GM19397 (cell line): ENCODE measurements around the gene PRIM2.
"Not testable (repeated sequence)": the region's sequence is repeated elsewhere in the genome, so short reads cannot be mapped to it uniquely, and the experiment has no call there.

ENCODE experiments used
- ATAC-seq: cut with Tn5 transposase; IDR thresholded peaks from one replicate; pipeline ENCODE4 v1.9.1; 2021; ENCODE audit warnings: mild to moderate bottlenecking, moderate library complexity; ENCODE audit not compliant: unreplicated experiment

Gene PRIM2

DNA sequence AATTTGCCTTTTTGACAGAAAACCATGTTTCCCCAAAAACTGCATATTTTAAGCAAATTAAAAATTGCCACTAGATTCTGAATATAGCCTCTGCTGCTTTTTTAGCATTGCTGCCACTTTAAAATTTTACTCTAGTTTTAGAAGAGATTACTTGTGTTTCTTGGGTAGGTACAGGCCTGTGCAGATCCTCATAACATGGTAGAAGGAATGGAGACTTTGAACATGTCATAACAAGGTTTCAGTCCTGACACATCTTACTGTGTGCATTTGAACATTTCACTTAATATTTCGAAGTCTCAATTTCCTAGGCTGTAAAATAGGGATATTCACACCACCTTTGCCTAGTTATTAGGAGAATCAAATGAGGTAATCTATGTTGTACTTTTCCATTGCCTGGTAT lies 259.6 kb downstream of the PRIM2 start:
- not testable (repeated sequence) for ATAC-seq

DNA sequence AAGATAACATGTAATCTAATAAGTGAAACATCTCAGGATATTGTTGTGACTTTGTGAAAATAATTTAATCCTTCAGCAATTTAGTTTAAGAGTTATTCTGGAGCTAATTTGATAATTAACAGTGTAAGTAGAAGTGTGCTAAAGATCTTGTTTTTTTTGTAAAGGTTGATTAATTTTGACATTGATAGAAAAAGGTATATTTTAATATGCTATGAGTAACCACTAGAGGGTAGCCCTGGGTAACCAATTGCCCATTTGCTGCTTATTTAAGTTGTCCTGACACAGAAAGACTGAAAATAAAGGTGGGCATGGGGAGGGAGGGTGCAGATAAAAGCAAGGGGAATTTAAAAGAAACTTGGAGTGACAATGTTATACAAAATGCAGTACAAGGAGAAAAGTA lies 262.1 kb downstream of the PRIM2 start:
- not testable (repeated sequence) for ATAC-seq

DNA sequence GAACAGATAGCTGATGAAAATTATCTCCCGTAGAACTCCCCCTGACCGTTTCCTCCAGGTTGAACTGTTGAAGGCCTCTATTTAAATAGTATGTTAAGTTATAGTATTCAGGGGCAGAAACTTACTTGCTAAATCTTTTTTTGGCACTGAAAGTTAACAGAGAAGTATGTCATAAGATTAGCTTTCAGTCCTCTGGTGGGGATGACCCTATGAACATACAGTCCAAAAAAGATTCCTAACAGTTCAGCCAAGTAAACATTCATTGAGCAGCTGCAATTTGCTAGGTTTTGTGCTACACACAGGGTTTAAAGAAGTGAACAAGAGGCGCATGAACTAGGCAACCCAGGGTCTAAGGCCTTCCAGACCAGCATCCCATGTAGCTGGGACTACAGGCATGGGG lies 264.2 kb downstream of the PRIM2 start:
- not testable (repeated sequence) for ATAC-seq

DNA sequence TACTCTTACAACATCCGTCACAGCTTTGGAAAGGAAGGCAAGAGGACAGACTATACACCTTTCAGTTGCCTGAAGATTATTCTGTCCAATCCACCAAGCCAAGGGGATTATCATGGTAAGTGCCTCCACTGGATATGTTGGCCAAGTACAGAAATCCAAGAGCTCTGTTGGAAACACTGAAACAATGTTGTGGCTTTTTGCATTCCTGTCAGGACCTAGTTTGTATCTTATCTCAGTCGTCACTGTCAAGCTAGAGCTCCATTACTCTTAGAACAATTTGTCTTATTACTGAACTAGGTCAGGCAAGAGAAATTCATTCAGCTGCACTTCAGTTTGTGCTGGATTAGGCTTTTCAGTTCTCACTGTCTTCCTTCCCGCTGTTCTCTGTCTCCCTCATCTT lies 283.7 kb downstream of the PRIM2 start:
- ATAC-seq = not testable (repeated sequence)

DNA sequence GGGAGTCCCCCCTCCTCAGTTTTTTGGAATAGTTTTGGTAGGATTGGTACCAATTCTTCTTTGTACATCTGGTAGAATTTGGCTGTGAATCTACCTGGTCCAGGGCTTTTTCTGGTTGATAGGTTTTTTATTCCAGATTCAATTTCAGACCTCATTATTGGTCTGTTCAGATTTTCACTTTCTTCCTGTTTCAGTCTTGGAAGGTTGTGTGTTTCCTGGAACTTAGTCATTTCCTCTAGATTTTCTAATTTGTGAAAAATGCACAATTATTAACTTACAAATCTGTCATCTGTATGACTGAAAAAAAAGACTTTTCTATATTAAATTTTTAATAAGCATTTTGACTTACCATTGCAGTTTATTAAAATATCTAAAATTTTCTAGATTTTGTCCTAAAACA lies 287.9 kb downstream of the PRIM2 start:
- not testable (repeated sequence) for ATAC-seq

DNA sequence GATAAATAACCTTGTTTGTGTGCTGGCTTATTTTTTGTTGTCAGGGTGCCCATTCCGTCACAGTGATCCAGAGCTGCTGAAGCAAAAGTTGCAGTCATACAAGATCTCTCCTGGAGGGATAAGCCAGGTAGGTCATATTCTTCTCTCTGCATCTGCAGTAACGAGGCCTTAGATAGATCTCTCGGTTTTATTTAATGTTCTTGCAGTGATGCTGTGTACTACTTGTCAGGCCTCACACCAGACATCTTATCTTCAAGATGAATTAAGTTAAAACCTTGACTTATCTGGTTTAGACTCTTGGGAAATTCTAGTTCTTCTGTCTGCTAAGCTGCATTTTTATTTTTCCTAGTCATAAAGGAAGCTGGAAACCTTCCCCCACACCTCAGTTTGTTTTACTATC lies 288.9 kb downstream of the PRIM2 start:
- not testable (repeated sequence) for ATAC-seq

DNA sequence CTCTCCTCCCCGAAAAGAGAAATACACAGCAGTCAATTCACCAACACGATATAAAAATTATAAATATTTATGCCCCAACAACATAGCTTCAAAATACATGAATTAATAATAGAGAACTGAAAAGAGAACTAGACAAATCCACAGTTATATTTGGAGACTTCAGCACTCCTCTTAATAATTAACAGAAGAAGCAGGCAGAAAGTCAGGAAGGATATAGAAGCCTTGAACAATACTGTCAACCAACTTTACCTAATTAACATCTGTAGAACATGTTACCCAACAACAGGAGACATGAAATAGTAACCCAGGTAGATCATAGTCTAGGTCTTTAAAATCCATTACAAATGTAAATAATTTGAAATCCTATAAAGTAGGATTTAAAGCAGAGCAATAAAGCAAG lies 293.2 kb downstream of the PRIM2 start:
- ATAC-seq = not testable (repeated sequence)

DNA sequence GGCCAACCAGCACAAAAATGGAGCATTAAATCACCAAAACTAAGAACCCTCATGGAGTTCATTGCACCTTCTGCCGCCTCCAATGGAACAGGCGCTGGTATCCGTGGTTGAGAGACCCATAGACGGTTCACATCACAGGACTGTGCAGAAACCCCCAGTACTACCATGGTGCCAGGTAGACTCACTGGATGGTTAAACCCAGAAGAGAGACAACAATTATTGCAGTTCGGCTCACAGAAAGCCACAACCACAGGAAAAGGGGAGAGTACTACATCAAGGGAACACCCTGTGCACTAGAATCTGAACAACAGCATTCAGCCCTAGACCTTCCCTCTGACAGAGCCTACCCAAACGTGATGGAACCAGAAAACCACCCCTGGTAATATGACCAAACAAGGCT lies 301.5 kb downstream of the PRIM2 start:
- not testable (repeated sequence) for ATAC-seq

DNA sequence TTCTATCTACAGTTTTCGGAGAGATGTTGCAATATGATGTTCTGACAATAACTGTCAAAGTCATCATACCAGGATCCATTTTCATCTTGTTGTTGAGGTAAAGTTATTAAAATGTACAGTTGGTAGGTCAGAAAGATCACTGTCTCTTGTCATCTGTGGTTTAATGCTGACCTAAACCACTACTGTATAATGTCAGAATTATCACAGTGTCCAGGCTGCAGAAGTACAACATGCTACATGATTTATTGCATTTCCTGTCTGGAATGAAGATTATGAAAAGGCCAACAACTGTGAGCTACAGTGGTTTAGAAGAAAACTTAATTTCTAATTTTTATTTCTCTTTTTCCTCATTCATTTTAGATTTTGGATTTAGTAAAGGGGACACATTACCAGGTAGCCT lies 314.3 kb downstream of the PRIM2 start:
- not testable (repeated sequence) for ATAC-seq

DNA sequence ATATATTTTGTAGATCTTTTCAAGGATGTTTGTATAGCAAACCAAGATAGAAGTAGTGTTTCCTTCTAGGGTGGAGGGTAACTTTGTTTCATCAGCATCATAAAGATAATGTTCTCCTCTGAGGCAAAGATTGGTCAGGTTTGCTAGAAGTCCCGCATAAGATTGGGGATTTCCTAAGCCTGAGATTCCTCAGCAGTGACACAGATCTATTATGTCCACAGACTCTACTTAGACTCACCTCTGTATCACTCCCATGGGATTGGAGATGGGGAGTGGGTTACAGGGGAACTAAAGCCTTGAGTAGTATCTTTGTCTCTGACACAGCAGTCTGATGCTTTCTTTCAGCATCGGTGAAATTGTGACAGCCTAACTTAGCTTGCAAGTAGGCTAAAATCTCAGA lies 341.1 kb downstream of the PRIM2 start:
- ATAC-seq = not testable (repeated sequence)

DNA sequence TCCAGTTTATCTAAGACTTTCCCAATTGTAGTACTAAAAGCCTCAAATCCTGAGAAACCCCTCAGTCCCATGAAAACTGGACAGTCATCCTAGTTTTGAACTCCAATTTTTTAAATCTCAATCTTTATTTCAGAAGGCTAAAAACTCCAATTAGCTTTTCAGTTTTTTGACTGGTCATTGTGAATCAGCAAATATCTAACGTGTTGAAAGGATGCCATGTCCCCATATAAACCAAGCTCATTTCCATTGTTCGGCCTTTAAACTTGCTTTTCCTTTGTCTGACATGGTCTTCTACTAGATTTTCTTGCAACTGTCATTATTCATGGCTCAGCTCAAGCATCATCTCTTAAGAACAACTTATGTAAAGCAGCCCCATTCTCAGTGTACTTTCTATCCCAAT lies 342.4 kb downstream of the PRIM2 start:
- ATAC-seq = not testable (repeated sequence)

DNA sequence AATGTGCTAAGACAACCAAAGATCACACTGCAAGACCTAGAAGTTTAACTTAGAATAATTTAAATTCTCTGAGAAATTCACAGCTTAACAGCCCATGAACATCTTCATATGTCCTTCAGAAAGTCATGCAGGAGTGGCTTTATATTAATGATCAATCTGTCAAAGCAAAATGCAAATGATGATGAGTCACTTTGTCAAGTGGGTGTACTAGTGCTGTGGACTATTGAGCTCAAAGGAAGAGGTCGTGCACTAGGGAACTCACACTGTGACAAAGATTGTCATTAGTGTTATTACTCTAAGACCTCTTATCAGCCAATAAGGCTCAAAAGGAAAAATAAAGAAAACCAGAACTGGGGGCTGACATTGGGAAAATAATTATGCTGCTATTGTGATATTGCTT lies 343.5 kb downstream of the PRIM2 start:
- peak; percentile 82 for ATAC-seq

DNA sequence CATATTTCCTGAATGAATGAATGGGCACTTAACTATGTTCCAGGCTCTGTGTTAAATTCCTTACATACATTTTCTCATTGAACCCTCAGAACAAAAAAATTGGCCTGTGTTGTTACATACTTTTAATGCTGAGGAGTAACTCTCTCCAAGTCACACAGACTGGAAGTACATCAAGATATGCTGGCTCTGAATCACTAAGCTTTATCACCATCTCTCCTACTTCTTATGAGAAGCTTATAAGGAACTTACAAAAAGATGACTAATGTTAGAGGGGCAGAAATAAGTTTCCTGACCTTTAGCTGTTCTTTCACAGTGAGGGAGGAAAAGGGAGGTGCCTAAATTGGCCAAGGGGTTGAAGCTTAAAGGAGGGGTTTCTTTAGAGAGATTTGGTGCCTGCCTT lies 350.7 kb downstream of the PRIM2 start:
- ATAC-seq = not testable (repeated sequence)

DNA sequence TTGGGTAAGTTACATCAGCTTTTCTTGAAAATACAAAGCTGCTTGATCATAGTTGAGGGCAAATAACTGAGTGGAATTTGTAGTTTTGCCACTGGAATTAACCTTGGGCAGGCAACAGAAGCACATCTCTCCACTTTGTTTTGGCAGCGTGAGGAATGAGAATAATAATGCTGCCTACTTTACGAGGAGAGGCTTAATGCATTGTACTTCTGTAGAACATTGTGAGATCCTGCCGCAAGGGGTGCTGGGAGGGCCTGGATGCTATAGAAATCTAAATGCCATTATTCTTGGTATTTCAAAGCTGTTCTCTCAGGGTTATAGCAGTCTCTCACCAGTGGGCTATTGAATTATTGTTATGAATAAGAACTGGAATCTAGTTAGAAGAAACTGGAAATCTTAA lies 353.8 kb downstream of the PRIM2 start:
- not testable (repeated sequence) for ATAC-seq

DNA sequence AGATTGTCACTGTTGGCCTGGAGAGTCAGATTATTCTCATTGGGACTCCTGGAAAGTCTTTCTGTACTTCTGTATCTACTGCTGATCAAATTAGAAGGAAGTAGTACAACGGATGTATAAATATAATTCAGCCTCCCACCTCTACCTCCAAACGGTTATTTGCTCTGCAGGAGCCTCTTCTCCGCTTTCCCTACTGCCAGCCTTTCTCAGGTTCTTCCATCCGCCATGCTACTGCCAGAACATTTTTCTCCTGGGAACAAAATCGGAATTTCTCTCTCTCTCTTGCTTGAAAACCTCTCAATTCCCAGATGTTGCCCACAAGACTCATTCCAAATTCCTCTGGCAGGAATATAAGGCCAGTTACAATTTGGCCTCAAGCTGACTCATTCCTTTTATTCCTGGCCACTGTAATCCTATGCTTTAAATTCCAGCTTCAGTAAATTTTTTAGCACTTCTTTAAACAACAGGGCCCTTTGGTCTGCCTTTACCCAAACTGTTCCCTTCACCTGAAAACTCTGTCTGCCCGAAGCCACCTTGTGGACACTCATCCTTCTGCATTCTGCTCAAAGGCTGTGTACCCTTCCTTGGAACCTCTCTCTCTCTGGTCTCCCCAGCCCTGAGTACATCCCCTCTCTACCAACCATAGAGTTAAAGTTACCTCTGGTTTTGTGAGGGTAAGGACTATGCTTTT lies 354.7 kb downstream of the PRIM2 start:
- not testable (repeated sequence) for ATAC-seq

DNA sequence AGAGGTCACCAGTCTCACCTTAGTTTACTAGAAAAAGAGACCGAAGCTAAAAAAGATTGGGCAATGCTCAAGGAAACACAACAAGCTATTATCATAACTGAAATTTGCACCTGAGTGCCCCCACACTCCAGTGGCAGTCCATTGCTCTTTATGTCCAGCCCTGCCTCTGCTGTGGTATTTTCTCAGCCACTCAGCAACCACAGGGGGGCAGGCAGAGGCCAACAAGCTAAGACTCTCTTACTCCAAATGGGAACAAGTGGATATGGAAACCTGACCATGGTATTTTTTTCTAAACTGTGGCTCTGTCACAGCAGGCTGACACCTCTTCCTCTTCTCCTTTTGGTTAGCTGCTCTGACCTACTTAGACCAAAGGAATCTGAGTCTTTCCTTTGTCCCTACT lies 355.9 kb downstream of the PRIM2 start:
- not testable (repeated sequence) for ATAC-seq

DNA sequence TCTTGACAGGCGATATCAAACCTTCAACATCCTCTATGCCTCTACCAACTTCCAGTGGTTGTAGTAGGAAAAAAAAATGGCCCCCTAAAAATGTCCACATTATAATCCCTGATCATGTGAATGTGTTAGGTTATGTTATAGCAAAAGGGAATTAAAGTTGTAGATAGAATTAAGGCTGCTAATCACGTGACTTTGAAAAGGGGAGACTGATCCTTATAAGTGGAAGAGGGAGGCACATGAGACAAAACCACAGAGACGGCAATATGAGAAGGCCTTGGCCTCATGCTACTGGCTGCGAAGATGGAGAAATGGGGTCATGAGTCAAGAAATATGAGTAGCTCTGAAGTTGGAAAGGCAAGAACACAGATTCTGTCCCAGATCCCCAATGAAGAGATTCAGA lies 358.0 kb downstream of the PRIM2 start:
- not testable (repeated sequence) for ATAC-seq

DNA sequence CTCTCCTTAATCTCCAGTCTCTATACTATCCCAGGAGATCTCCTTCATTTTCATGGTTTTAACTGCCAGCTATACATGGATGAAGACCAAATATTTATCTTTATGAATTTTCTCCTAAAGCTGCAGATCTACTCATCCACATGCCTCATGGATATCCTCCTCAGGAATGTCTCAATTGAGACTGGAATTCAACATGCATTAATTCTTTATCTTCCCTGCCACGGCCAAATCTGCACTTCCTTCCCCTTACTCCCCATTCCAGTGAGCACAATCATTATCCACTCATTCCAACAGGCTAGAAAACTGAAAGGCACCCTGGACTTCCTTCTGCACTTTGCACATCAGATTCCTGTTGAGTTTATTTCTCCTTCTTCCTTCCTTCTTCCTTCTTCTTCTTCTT lies 379.0 kb downstream of the PRIM2 start:
- ATAC-seq = not testable (repeated sequence)
